A673 (cell line): ENCODE measurements around the gene RYK.

ENCODE experiments used
- CTCF ChIP-seq: fragments of 300-800, 200-600 bp; sonication (generic); conservative IDR thresholded peaks from 2 replicates; pipeline ENCODE4 v1.5.1; 2017; ENCODE audit warnings: low read depth, mild to moderate bottlenecking, antibody characterized with exemption, low read length, moderate library complexity, mixed read lengths
- EZH2 ChIP-seq: fragments of 200-600 bp; sonication (generic); IDR thresholded peaks from 2 replicates; pipeline ENCODE4 v1.6.1; 2017; ENCODE audit warnings: borderline replicate concordance, low read depth, mild to moderate bottlenecking, mixed read lengths, antibody characterized with exemption, low read length; ENCODE audit not compliant: poor library complexity, severe bottlenecking

GRCh38 chr3:134148534-134148933 lies 102.1 kb downstream of the RYK start:
- TF ChIP-seq CTCF (no peak), EZH2 (no peak)
